ENCODE results near the gene AOPEP.

The AOPEP gene

DNA sequence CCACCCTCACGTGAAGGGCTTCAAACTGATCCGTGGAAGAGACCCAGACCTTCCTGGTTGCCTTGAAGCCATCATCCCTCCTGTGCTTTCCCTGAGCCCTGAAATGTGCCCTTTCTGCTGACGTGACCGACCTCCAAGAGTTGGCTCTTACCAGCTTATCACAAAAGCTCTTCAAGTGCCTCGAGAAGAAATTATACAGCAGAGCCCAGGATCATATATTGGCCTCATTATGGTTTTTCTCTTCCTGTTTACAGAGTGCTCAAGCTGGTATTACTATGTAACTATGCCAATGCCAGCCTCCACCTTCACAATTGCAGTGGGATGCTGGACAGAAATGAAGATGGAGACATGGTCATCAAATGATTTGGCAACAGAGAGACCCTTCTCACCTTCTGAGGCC is 66.0 kb downstream of the AOPEP start:
- ChIA-PET CTCF (no interaction called here), POLR2A (no interaction called here)
- Histone ChIP-seq H3K27ac (ENCODE audit: extremely low read depth, low read depth, low read length) (no peak overlapping the region), H3K4me1 (ENCODE audit: control insufficient read depth, insufficient read depth, low read length) (no peaks in the 10 kb centered on the region; the same call in 1 of the 2 replicates), H3K9me3 (ENCODE audit: control insufficient read depth, insufficient read depth, low read depth, low read length) (no peaks in the 10 kb centered on the region), H3K4me3 (ENCODE audit: low read depth, low read length) (no peak overlapping the region), H3K36me3 (ENCODE audit: control insufficient read depth in 2 of 2, insufficient read depth in 1 of 2, low read length in 2 of 2) (peaks cover 0 to 23% of the 10 kb centered on the region in 2 experiments; a peak in 1 of 3 replicates)
- TF ChIP-seq ZNF391 (tag by site-specific recombination; IDR thresholded peaks at IDR 0.05; ENCODE audit: borderline replicate concordance, low read depth): no peak
- TF ChIP-seq, protein P1, sequence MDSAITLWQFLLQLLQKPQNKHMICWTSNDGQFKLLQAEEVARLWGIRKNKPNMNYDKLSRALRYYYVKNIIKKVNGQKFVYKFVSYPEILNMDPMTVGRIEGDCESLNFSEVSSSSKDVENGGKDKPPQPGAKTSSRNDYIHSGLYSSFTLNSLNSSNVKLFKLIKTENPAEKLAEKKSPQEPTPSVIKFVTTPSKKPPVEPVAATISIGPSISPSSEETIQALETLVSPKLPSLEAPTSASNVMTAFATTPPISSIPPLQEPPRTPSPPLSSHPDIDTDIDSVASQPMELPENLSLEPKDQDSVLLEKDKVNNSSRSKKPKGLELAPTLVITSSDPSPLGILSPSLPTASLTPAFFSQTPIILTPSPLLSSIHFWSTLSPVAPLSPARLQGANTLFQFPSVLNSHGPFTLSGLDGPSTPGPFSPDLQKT (IDR thresholded peaks at IDR 0.05; ENCODE audit: borderline replicate concordance, low read depth, low read length): no peak
- no peak for TF ChIP-seq ZNF175 (tag by site-specific recombination; IDR thresholded peaks at IDR 0.05)
- TF ChIP-seq ZNF350 (tag by site-specific recombination; IDR thresholded peaks at IDR 0.05): no peak
- no peak for TF ChIP-seq ZNF768 (tag by site-specific recombination; IDR thresholded peaks at IDR 0.05)
- no peak for TF ChIP-seq ZNF585B (tag by site-specific recombination; IDR thresholded peaks at IDR 0.05)
- no peak for TF ChIP-seq ZSCAN30 (tag by site-specific recombination; IDR thresholded peaks at IDR 0.05)
- TF ChIP-seq SCRT1 (tag by site-specific recombination; IDR thresholded peaks at IDR 0.05; ENCODE audit: borderline replicate concordance): no peak

DNA sequence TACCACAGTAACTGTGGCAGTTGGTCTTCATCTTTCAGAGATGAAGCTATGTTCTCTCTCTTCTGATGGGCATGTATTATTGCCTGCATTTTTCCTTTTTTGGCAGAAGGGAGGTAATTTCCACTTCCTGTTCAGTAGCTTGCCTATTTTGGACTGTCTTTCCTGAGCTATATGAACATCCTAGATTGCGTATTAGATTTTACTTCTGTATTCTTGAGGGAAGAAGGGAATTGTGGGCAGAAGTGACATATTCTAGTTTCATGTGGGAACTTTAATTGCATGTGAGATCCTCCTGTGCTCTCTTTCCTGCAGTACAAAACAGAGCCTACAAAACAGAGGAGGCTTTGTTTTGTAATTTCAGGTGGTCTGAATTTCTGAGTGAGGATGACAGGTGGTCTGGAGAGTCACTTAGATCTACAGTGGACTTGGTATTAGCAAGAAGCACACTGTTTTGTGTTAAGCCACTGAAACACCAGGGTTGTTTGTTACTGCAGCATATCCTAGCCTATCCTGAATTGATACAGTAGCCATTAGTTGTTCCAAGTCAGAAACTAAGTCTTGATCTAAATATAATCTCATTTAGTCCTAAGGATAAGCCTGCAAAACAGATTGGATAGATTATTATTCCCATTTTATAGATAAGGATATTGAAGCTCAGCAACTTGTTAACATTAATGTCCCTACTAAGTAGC is 68.1 kb downstream of the AOPEP start:
- no peak overlapping the region for H3K27ac ChIP-seq (ENCODE audit: extremely low read depth, low read depth, low read length)
- POLR2A ChIA-PET: no interaction called here

More for the DNA sequence above, 68.1 kb downstream of the AOPEP start:
- CTCF ChIA-PET: interaction anchor here (1.2 to 1.8 kb wide), 3 partner anchors 10 to 330 kb away, joined by 4 to 6 read pairs (median 6); no protein-coding TSS in a partner anchor
- Histone ChIP-seq H3K36me3 (ENCODE audit: control insufficient read depth in 2 of 2, insufficient read depth in 1 of 2, low read length in 2 of 2) (peaks cover 0 to 23% of the 10 kb centered on the region in 2 experiments; a peak in 1 of 3 replicates), H3K9me3 (ENCODE audit: control insufficient read depth, insufficient read depth, low read depth, low read length) (no peaks in the 10 kb centered on the region), H3K4me1 (ENCODE audit: control insufficient read depth, insufficient read depth, low read length) (no peaks in the 10 kb centered on the region; the same call in 1 of the 2 replicates), H3K4me3 (ENCODE audit: low read depth, low read length) (no peak overlapping the region)
- no peak for TF ChIP-seq HOXA7 (CRISPR knock-in tag; IDR thresholded peaks at IDR 0.05; ENCODE audit: borderline replicate concordance)
- TF ChIP-seq, protein P2, sequence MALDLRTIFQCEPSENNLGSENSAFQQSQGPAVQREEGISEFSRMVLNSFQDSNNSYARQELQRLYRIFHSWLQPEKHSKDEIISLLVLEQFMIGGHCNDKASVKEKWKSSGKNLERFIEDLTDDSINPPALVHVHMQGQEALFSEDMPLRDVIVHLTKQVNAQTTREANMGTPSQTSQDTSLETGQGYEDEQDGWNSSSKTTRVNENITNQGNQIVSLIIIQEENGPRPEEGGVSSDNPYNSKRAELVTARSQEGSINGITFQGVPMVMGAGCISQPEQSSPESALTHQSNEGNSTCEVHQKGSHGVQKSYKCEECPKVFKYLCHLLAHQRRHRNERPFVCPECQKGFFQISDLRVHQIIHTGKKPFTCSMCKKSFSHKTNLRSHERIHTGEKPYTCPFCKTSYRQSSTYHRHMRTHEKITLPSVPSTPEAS (tag by site-specific recombination; IDR thresholded peaks at IDR 0.05): no peak
- TF ChIP-seq, protein P3, sequence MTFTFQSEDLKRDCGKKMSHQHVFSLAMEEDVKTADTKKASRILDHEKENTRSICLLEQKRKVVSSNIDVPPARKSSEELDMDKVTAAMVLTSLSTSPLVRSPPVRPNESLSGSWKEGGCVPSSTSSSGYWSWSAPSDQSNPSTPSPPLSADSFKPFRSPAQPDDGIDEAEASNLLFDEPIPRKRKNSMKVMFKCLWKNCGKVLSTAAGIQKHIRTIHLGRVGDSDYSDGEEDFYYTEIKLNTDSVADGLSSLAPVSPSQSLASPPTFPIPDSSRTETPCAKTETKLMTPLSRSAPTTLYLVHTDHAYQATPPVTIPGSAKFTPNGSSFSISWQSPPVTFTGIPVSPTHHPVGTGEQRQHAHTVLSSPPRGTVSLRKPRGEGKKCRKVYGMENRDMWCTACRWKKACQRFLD (tag by site-specific recombination; IDR thresholded peaks at IDR 0.05): no peak
- TF ChIP-seq GLI2 (tag by site-specific recombination; IDR thresholded peaks at IDR 0.05; ENCODE audit: borderline replicate concordance, low read depth): no peak
- no peak for TF ChIP-seq ZNF2 (tag by site-specific recombination; IDR thresholded peaks at IDR 0.05)
- TF ChIP-seq ZNF529 (tag by site-specific recombination; IDR thresholded peaks at IDR 0.05; ENCODE audit: insufficient replicate concordance): no peak
- no peak for TF ChIP-seq ZNF514 (tag by site-specific recombination; IDR thresholded peaks at IDR 0.05)
- no peak for TF ChIP-seq ZNF768 (tag by site-specific recombination; IDR thresholded peaks at IDR 0.05)
- TF ChIP-seq ZNF501 (tag by site-specific recombination; IDR thresholded peaks at IDR 0.05): no peak
- no peak for TF ChIP-seq ZNF350 (tag by site-specific recombination; IDR thresholded peaks at IDR 0.05)
- TF ChIP-seq ZNF677 (tag by site-specific recombination; IDR thresholded peaks at IDR 0.05): no peak
- no peak for TF ChIP-seq ZNF510 (tag by site-specific recombination; IDR thresholded peaks at IDR 0.05; ENCODE audit: insufficient replicate concordance)
- no peak for TF ChIP-seq KLF10 (tag by site-specific recombination; IDR thresholded peaks at IDR 0.05)
- TF ChIP-seq SP2 (tag by site-specific recombination; IDR thresholded peaks at IDR 0.05): no peak
- TF ChIP-seq, protein P4, sequence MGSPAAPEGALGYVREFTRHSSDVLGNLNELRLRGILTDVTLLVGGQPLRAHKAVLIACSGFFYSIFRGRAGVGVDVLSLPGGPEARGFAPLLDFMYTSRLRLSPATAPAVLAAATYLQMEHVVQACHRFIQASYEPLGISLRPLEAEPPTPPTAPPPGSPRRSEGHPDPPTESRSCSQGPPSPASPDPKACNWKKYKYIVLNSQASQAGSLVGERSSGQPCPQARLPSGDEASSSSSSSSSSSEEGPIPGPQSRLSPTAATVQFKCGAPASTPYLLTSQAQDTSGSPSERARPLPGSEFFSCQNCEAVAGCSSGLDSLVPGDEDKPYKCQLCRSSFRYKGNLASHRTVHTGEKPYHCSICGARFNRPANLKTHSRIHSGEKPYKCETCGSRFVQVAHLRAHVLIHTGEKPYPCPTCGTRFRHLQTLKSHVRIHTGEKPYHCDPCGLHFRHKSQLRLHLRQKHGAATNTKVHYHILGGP (tag by site-specific recombination; IDR thresholded peaks at IDR 0.05): no peak
- TF ChIP-seq ZNF777 (tag by site-specific recombination; IDR thresholded peaks at IDR 0.05; ENCODE audit: borderline replicate concordance): no peak
- TF ChIP-seq ZNF785 (tag by site-specific recombination; IDR thresholded peaks at IDR 0.05): no peak
- TF ChIP-seq ZFP69B (tag by site-specific recombination; IDR thresholded peaks at IDR 0.05): no peak
- no peak for TF ChIP-seq ZNF544 (tag by site-specific recombination; IDR thresholded peaks at IDR 0.05)

All from HEK293 (cell line).